ENCODE data around the gene OPCML.
A peak's percentile ranks its signal among the peaks of the same experiment; 100 is the strongest.

OPCML gene

GRCh38 chr11:132844956-132845696 lies 687.2 kb downstream of the OPCML start:
- no peak overlapping the region for H3K4me3 Mint-ChIP-seq
- no peak for ATAC-seq
- H3K4me1 Mint-ChIP-seq, result no peaks in the 10 kb centered on the region
- no peak overlapping the region for H3K27ac Mint-ChIP-seq
- no peak for DNase-seq (ENCODE audit: low spot score in 2 of 2)
- H3K36me3 Mint-ChIP-seq, result no peaks in the 10 kb centered on the region
- no peaks in the 10 kb centered on the region for H3K9me3 Mint-ChIP-seq

GRCh38 chr11:132840660-132841059 lies 691.6 kb downstream of the OPCML start:
- no peak overlapping the region for H3K4me3 Mint-ChIP-seq

GRCh38 chr11:132840191-132840590 lies 692.1 kb downstream of the OPCML start:
- DNase-seq (ENCODE audit: low spot score in 2 of 2) (no peak), ATAC-seq (no peak)
- Mint-ChIP-seq H3K4me1 (no peaks in the 10 kb centered on the region), H3K4me3 (no peak overlapping the region), H3K36me3 (no peaks in the 10 kb centered on the region), H3K9me3 (peaks cover 5% of the 10 kb centered on the region), H3K27ac (no peak overlapping the region)

More at GRCh38 chr11:132840660-132841059, 691.6 kb downstream of the OPCML start:
- no peak for ATAC-seq
- H3K9me3 Mint-ChIP-seq, result peaks cover 5% of the 10 kb centered on the region
- no peaks in the 10 kb centered on the region for H3K4me1 Mint-ChIP-seq
- H3K27ac Mint-ChIP-seq, result no peak overlapping the region
- H3K36me3 Mint-ChIP-seq, result no peaks in the 10 kb centered on the region
- no peak for DNase-seq (ENCODE audit: low spot score in 2 of 2)

- DNase-seq (ENCODE audit: low spot score in 2 of 2) (no peak), ATAC-seq (no peak)
- peaks cover 5% of the 10 kb centered on the region for H3K9me3 Mint-ChIP-seq
- H3K4me3 Mint-ChIP-seq, result no peak overlapping the region
- no peak overlapping the region for H3K27ac Mint-ChIP-seq
- H3K4me1 Mint-ChIP-seq, result no peaks in the 10 kb centered on the region
- no peaks in the 10 kb centered on the region for H3K36me3 Mint-ChIP-seq
Measured at GRCh38 chr11:132839236-132839945, 692.9 kb downstream of the OPCML start.

GRCh38 chr11:132838627-132839026 lies 693.7 kb downstream of the OPCML start:
- no peak overlapping the region for H3K27ac Mint-ChIP-seq
- DNase-seq (ENCODE audit: low spot score in 2 of 2) (no peak), ATAC-seq (no peak)
- no peaks in the 10 kb centered on the region for H3K36me3 Mint-ChIP-seq
- peaks cover 5% of the 10 kb centered on the region for H3K9me3 Mint-ChIP-seq
- no peak overlapping the region for H3K4me3 Mint-ChIP-seq
- no peaks in the 10 kb centered on the region for H3K4me1 Mint-ChIP-seq

GRCh38 chr11:132831272-132831671 lies 701.0 kb downstream of the OPCML start:
- no peak for DNase-seq (ENCODE audit: low spot score in 2 of 2)
- H3K27ac Mint-ChIP-seq, result no peak overlapping the region
- H3K9me3 Mint-ChIP-seq, result peaks cover 2% of the 10 kb centered on the region
- H3K36me3 Mint-ChIP-seq, result no peaks in the 10 kb centered on the region
- ATAC-seq, result no peak
- no peak overlapping the region for H3K4me3 Mint-ChIP-seq
- no peaks in the 10 kb centered on the region for H3K4me1 Mint-ChIP-seq

GRCh38 chr11:132824642-132825041 lies 707.7 kb downstream of the OPCML start:
- H3K4me3 Mint-ChIP-seq, result no peak overlapping the region

GRCh38 chr11:132822276-132822675 lies 710.0 kb downstream of the OPCML start:
- Mint-ChIP-seq H3K4me1 (no peaks in the 10 kb centered on the region), H3K36me3 (no peaks in the 10 kb centered on the region), H3K9me3 (no peaks in the 10 kb centered on the region), H3K27ac (no peak overlapping the region), H3K4me3 (no peak overlapping the region)
- DNase-seq (ENCODE audit: low spot score in 2 of 2) (no peak), ATAC-seq (no peak)

More at GRCh38 chr11:132824642-132825041, 707.7 kb downstream of the OPCML start:
- Mint-ChIP-seq H3K27ac (no peak overlapping the region), H3K9me3 (no peaks in the 10 kb centered on the region), H3K4me1 (no peaks in the 10 kb centered on the region), H3K36me3 (no peaks in the 10 kb centered on the region)
- DNase-seq (ENCODE audit: low spot score in 2 of 2), result no peak
- no peak for ATAC-seq

GRCh38 chr11:132821499-132821898 lies 710.8 kb downstream of the OPCML start:
- H3K4me1 Mint-ChIP-seq, result no peaks in the 10 kb centered on the region
- no peak overlapping the region for H3K27ac Mint-ChIP-seq
- no peaks in the 10 kb centered on the region for H3K36me3 Mint-ChIP-seq
- no peak overlapping the region for H3K4me3 Mint-ChIP-seq
- no peak for DNase-seq (ENCODE audit: low spot score in 2 of 2)
- no peak for ATAC-seq
- no peaks in the 10 kb centered on the region for H3K9me3 Mint-ChIP-seq

- H3K4me3 Mint-ChIP-seq, result no peak overlapping the region
- no peak for DNase-seq (ENCODE audit: low spot score in 2 of 2)
- no peak overlapping the region for H3K27ac Mint-ChIP-seq
- H3K4me1 Mint-ChIP-seq, result no peaks in the 10 kb centered on the region
- ATAC-seq, result peak; percentile 45
- no peaks in the 10 kb centered on the region for H3K9me3 Mint-ChIP-seq
- H3K36me3 Mint-ChIP-seq, result no peaks in the 10 kb centered on the region
Measured at GRCh38 chr11:132821014-132821413, 711.3 kb downstream of the OPCML start.

- no peak overlapping the region for H3K27ac Mint-ChIP-seq
- ATAC-seq (no peak), DNase-seq (ENCODE audit: low spot score in 2 of 2) (no peak)
- no peaks in the 10 kb centered on the region for H3K4me1 Mint-ChIP-seq
- no peaks in the 10 kb centered on the region for H3K36me3 Mint-ChIP-seq
- no peaks in the 10 kb centered on the region for H3K9me3 Mint-ChIP-seq
- no peak overlapping the region for H3K4me3 Mint-ChIP-seq
Measured at GRCh38 chr11:132818951-132819350, 713.4 kb downstream of the OPCML start.

- ATAC-seq (no peak), DNase-seq (ENCODE audit: low spot score in 2 of 2) (no peak)
- no peak overlapping the region for H3K27ac Mint-ChIP-seq
- no peak overlapping the region for H3K4me3 Mint-ChIP-seq
- H3K36me3 Mint-ChIP-seq, result no peaks in the 10 kb centered on the region
- H3K9me3 Mint-ChIP-seq, result no peaks in the 10 kb centered on the region
- no peaks in the 10 kb centered on the region for H3K4me1 Mint-ChIP-seq
Measured at GRCh38 chr11:132817387-132817786, 714.9 kb downstream of the OPCML start.

GRCh38 chr11:132814410-132814809 lies 717.9 kb downstream of the OPCML start:
- no peaks in the 10 kb centered on the region for H3K9me3 Mint-ChIP-seq
- no peak overlapping the region for H3K4me3 Mint-ChIP-seq
- H3K4me1 Mint-ChIP-seq, result no peaks in the 10 kb centered on the region
- H3K27ac Mint-ChIP-seq, result no peak overlapping the region
- H3K36me3 Mint-ChIP-seq, result no peaks in the 10 kb centered on the region
- ATAC-seq (no peak), DNase-seq (ENCODE audit: low spot score in 2 of 2) (no peak)

GRCh38 chr11:132811649-132812048 lies 720.7 kb downstream of the OPCML start:
- ATAC-seq, result no peak
- no peak overlapping the region for H3K27ac Mint-ChIP-seq
- no peaks in the 10 kb centered on the region for H3K9me3 Mint-ChIP-seq
- no peaks in the 10 kb centered on the region for H3K36me3 Mint-ChIP-seq
- DNase-seq (ENCODE audit: low spot score in 2 of 2), result no peak
- no peaks in the 10 kb centered on the region for H3K4me1 Mint-ChIP-seq
- H3K4me3 Mint-ChIP-seq, result no peak overlapping the region

GRCh38 chr11:132809070-132809469 lies 723.2 kb downstream of the OPCML start:
- Mint-ChIP-seq H3K4me1 (no peaks in the 10 kb centered on the region), H3K27ac (no peak overlapping the region), H3K9me3 (peaks cover 7% of the 10 kb centered on the region), H3K36me3 (no peaks in the 10 kb centered on the region), H3K4me3 (no peak overlapping the region)
- DNase-seq (ENCODE audit: low spot score in 2 of 2) (no peak), ATAC-seq (no peak)

GRCh38 chr11:132804258-132804657 lies 728.0 kb downstream of the OPCML start:
- Mint-ChIP-seq H3K36me3 (no peaks in the 10 kb centered on the region), H3K4me3 (no peak overlapping the region), H3K4me1 (no peaks in the 10 kb centered on the region), H3K27ac (no peak overlapping the region), H3K9me3 (peaks cover 10% of the 10 kb centered on the region)
- ATAC-seq (no peak), DNase-seq (ENCODE audit: low spot score in 2 of 2) (no peak)

Data from stimulated activated effector memory CD8-positive, alpha-beta T cell treated with anti-CD3 and anti-CD28 coated beads, Interleukin-12 subunit alpha, Interleukin-12 subunit beta, amount 100 ng/mL, for 72 hours (primary cell).